Duodenal mucosa (tissue), 2 donors: Measurements from ENCODE around the gene PICALM.

Source experiments
- H3K27ac ChIP-seq: one replicate; pipeline ENCODE4 v1.7.0; 2013; ENCODE audit warnings: low read depth, low read length
- H3K27me3 ChIP-seq, 2 donors: one replicate each; pipeline ENCODE4 v1.7.0; 2013; ENCODE audit warnings: low read length in 2 of 2, control low read depth in 1 of 2; ENCODE audit not compliant: insufficient read depth in 2 of 2, control insufficient read depth in 1 of 2
- H3K36me3 ChIP-seq, 2 donors: one replicate each; pipeline ENCODE4 v1.7.0; 2013; ENCODE audit warnings: low read length in 2 of 2, control low read depth in 1 of 2; ENCODE audit not compliant: insufficient read depth in 2 of 2, control insufficient read depth in 1 of 2
- H3K4me1 ChIP-seq, 2 donors: one replicate each; pipeline ENCODE4 v1.7.0; 2013; ENCODE audit warnings: low read length in 2 of 2, control low read depth in 1 of 2; ENCODE audit not compliant: insufficient read depth in 2 of 2, control insufficient read depth in 1 of 2
- H3K4me3 ChIP-seq, 2 donors: one replicate each; pipeline ENCODE4 v1.7.0; 2013; ENCODE audit warnings: low read length in 2 of 2, low read depth in 1 of 2
- H3K9ac ChIP-seq, 2 donors: one replicate each; pipeline ENCODE4 v1.7.0; 2013; ENCODE audit warnings: low read length in 2 of 2, low read depth in 1 of 2
- H3K9me3 ChIP-seq, 2 donors: one replicate each; pipeline ENCODE4 v1.7.0; 2013; ENCODE audit warnings: low read length in 2 of 2, control low read depth in 1 of 2; ENCODE audit not compliant: control insufficient read depth in 1 of 2

Gene PICALM

DNA sequence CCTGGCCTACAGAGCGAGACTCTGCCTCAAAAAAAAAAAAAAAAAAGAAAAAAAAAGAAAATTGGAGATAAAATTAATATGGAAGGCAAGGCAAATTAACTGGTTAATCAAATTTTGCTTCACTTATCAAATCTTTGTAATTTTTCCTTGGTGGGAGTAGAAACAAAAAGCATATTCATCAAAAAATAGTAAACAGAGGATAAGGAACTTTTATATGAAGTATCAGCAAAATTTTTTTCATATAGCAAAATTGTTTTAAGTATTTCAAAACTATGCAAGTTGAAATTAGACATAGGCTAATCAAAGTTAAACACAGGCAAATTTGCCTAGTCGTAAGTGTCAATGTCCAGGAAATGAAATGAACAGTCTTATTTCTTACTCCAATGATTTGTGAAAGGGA is 33.0 kb downstream of the PICALM start:
- no peak overlapping the region for H3K9ac ChIP-seq
- no peaks in the 10 kb centered on the region for H3K9me3 ChIP-seq
- peaks cover 0 to 21% of the 10 kb centered on the region in 2 donors for H3K4me1 ChIP-seq
- no peaks in the 10 kb centered on the region for H3K27me3 ChIP-seq
- H3K36me3 ChIP-seq = peaks cover 0 to 2% of the 10 kb centered on the region in 2 donors
- no peak overlapping the region for H3K27ac ChIP-seq
- H3K4me3 ChIP-seq = no peak overlapping the region

DNA sequence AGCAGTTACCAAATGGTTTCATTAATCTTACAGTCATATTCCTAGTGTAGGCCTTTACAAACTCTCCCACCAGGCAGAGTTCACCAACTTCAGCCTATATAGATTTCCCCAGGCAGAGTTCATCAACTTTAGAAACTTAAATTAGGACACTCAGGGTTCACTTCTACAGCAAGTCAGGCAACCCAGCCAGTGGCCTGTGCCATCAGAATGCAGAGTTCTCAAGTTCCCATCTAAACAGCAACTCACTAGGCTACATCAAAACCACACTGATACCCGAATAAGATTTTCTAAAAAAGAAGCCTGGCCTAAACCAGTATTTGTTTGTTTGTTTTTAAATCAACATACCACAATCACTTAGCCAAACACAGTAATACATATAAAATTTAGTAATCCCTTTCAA is 33.7 kb downstream of the PICALM start:
- H3K27ac ChIP-seq = no peak overlapping the region
- H3K9ac ChIP-seq = no peak overlapping the region

DNA sequence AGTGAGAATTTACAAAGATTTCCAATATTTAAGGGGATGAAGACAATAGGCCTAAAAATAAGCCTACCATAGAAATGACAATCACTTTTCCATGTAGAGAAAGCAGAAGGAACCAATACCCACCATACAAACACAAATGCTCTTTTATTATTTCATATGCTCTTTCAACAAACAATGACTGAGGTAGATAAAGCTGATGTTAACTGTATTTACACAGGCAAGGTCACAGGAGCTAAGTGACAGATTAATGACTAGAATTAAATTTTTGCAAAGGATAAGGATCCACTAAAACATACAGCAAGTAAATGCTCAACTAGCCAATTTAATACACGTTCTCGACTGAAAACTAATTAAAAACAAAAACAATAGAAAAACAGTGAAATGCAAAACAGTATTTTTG is 34.2 kb downstream of the PICALM start:
- Histone ChIP-seq H3K9ac (no peak overlapping the region), H3K27ac (no peak overlapping the region), H3K36me3 (peaks cover 6 to 8% of the 10 kb centered on the region in 2 donors), H3K9me3 (no peaks in the 10 kb centered on the region), H3K4me1 (peaks cover 0 to 21% of the 10 kb centered on the region in 2 donors), H3K4me3 (no peak overlapping the region), H3K27me3 (no peaks in the 10 kb centered on the region)

More for the DNA sequence above, 33.7 kb downstream of the PICALM start:
- no peaks in the 10 kb centered on the region for H3K27me3 ChIP-seq
- H3K9me3 ChIP-seq = no peaks in the 10 kb centered on the region
- H3K4me1 ChIP-seq = peaks cover 0 to 21% of the 10 kb centered on the region in 2 donors
- peaks cover 5 to 8% of the 10 kb centered on the region in 2 donors for H3K36me3 ChIP-seq
- no peak overlapping the region for H3K4me3 ChIP-seq

DNA sequence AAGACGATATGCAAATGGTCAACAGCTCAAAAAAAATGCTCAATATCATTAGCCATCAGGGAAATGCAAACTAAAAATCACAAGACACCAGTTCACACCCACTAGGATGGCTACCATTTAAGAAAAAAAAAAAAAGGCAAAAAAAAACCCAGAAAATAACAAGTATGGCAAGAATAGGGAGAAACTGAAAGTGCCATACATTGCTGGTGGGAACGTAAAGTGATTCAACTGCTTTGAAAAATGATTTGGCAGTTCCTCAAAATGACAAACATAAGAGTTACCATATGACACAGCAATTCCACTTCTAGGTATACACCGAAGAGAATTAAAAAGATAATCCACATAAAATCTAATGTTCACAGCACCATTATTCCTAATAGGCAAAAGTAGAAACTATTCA is 47.5 kb downstream of the PICALM start:
- no peak overlapping the region for H3K4me3 ChIP-seq
- H3K9me3 ChIP-seq = no peaks in the 10 kb centered on the region
- no peak overlapping the region for H3K27ac ChIP-seq
- no peaks in the 10 kb centered on the region for H3K27me3 ChIP-seq
- no peaks in the 10 kb centered on the region for H3K4me1 ChIP-seq
- peaks cover 10 to 32% of the 10 kb centered on the region in 2 donors for H3K36me3 ChIP-seq
- no peak overlapping the region for H3K9ac ChIP-seq

DNA sequence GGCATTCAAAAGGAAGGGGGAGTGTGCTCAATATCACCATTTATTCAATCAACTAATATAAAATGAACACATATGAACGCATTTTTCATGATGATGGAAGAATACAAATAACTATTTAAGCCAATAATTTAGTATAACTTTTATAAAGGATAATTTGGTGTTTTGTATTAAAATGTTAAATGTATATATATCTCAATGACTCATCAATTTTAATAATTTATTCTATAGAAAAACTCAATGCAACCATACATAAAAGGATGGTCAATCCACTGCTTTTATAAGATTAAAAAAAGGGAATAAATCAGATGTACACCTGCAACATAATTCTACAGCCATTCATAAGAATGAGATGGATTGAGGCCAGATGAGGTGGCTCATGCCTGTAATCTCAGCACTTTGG is 50.6 kb downstream of the PICALM start:
- Histone ChIP-seq H3K4me3 (no peak overlapping the region), H3K27ac (no peak overlapping the region), H3K9me3 (no peaks in the 10 kb centered on the region), H3K36me3 (peaks cover 7 to 15% of the 10 kb centered on the region in 2 donors), H3K27me3 (no peaks in the 10 kb centered on the region), H3K9ac (no peak overlapping the region), H3K4me1 (no peaks in the 10 kb centered on the region)

DNA sequence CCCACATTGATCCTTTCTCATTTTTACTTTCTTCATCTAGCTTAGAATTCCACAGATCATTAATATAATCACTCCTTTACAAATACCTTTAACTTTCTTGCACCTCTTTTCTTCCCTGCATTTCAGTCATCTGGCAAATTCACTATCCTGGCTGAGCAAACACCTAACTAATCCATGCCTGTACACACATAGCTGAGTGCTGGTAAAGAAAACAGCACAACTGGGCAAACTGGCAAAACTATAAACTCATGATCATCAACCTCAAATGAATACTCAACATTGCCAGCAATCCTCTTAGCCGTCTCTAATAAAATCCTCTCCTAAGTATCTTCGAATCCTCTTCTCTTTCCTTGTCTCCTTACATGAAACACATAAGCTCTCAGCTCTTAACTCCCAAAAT is 52.4 kb downstream of the PICALM start:
- Histone ChIP-seq H3K27me3 (no peaks in the 10 kb centered on the region), H3K27ac (no peak overlapping the region), H3K9ac (no peak overlapping the region), H3K9me3 (no peaks in the 10 kb centered on the region), H3K4me3 (no peak overlapping the region), H3K4me1 (no peaks in the 10 kb centered on the region), H3K36me3 (peaks cover 7 to 25% of the 10 kb centered on the region in 2 donors)

DNA sequence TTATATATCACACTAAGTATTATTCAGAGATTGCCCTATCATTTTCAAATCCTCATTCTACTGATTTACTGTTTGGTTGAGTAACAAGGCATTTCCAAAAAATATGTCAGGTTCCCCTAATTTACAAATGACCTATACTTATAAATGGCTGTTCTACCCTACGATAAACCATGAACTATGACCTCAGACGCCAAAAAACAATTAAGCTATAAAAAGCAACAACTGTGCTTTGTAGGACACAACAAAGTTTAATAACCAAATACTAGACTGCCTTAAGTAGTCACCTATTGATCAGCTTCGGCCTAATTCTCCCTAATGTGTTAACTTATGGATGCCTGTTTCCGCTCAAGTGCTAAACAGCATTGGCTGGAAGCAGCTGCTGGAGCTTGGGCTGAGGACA is 53.2 kb downstream of the PICALM start:
- no peaks in the 10 kb centered on the region for H3K27me3 ChIP-seq
- peaks cover 7 to 32% of the 10 kb centered on the region in 2 donors for H3K36me3 ChIP-seq
- H3K9me3 ChIP-seq = no peaks in the 10 kb centered on the region
- H3K9ac ChIP-seq = no peak overlapping the region
- no peaks in the 10 kb centered on the region for H3K4me1 ChIP-seq
- no peak overlapping the region for H3K4me3 ChIP-seq
- H3K27ac ChIP-seq = no peak overlapping the region

DNA sequence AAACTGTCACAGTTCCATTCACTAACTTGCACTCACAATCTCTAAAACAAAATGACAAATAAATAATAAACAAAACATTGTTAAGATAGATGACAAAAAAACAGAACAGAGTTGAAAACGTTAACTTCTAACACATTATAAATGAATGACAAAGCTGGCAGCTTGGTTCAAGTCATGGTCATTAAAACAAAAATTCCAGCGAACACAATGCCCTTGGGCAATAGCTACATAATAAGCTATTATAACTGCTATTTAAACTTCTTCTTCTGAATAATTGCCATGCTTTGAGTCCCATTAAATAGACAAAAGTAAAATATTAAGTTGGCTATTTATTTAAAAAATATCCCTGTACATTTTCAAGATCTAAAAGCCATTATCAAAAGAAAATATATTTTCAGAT is 54.7 kb downstream of the PICALM start:
- H3K27me3 ChIP-seq = no peaks in the 10 kb centered on the region
- no peak overlapping the region for H3K27ac ChIP-seq
- H3K9me3 ChIP-seq = no peaks in the 10 kb centered on the region
- H3K36me3 ChIP-seq = peaks cover 7 to 42% of the 10 kb centered on the region in 2 donors
- H3K9ac ChIP-seq = no peak overlapping the region
- H3K4me1 ChIP-seq = no peaks in the 10 kb centered on the region
- H3K4me3 ChIP-seq = no peak overlapping the region

DNA sequence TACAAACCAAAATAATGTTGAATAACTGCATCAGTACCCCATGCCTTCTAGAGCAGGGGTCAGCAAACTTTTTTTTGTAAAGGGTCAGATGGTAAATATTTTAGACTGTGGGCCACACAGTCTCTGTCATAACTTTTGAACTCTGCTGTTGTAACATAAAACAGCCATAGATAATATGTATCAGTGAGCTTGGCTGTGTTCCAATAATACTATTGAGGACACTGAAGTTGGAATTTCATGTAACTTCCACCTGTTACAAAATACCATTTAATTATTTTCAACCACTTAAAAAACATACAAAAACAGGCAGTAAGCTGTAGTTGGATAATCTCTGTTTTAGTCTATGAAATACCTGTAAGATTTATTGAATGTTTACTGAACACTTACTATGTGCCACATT is 55.2 kb downstream of the PICALM start:
- Histone ChIP-seq H3K27me3 (no peaks in the 10 kb centered on the region), H3K36me3 (peaks cover 5 to 38% of the 10 kb centered on the region in 2 donors), H3K4me3 (no peak overlapping the region), H3K27ac (no peak overlapping the region), H3K4me1 (no peaks in the 10 kb centered on the region), H3K9ac (no peak overlapping the region), H3K9me3 (no peaks in the 10 kb centered on the region)

DNA sequence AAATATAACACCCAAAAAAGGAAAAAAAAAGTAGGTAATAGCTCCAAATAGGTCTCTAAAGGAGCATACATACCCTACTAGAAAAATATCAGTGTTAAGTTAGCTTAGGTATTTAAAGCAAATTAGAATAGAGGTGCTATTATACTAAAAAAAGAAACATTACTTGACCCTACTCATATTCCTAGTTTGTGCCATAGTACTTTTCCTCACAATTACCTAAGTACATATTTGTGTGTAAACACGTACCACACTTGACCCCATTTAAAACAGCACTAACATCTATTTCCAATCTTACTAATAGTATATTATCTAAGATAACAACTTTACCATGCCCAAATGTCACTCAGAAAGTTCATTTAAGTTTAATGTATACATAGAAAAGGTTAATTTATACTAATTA is 57.7 kb downstream of the PICALM start:
- Histone ChIP-seq H3K27ac (no peak overlapping the region), H3K36me3 (peaks cover 8 to 55% of the 10 kb centered on the region in 2 donors)

DNA sequence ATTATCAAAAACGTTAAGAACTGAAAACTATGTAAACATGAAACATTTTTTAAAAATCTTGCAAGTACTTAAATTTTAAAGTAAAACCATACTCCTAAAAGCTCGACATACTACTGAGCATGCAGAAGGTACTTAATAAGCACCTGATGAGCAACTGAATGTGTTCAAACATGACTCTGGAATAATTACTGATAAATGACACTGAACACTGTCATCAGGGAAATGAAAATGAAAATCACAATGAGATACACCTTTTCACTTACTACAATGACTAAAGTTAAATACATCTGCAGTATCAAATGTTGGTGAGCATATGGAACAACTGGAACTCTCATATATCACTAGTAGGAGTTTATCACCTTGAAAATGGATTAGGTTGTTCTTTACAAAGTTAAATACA is 65.2 kb downstream of the PICALM start:
- H3K27ac ChIP-seq = no peak overlapping the region
- no peak overlapping the region for H3K4me3 ChIP-seq
- no peaks in the 10 kb centered on the region for H3K27me3 ChIP-seq
- no peak overlapping the region for H3K9ac ChIP-seq
- no peaks in the 10 kb centered on the region for H3K9me3 ChIP-seq
- H3K4me1 ChIP-seq = no peaks in the 10 kb centered on the region
- peaks cover 34 to 86% of the 10 kb centered on the region in 2 donors for H3K36me3 ChIP-seq

More for the DNA sequence above, 57.7 kb downstream of the PICALM start:
- Histone ChIP-seq H3K27me3 (no peaks in the 10 kb centered on the region), H3K9ac (no peak overlapping the region), H3K4me3 (no peak overlapping the region), H3K4me1 (no peaks in the 10 kb centered on the region), H3K9me3 (no peaks in the 10 kb centered on the region)
